Transverse colon (tissue), 4 donors: Measurements from ENCODE around the gene AK2. TPM values are rescaled to one million over a fixed set of nuclear protein-coding genes. Genes with fewer than 3 reads are reported as not detected.
"Not testable (repeated sequence)": the region's sequence is repeated elsewhere in the genome, so short reads cannot be mapped to it uniquely, and the experiment has no call there.

ENCODE experiments used
- DNase-seq: peaks from one replicate; pipeline ENCODE4 v3.0.0-alpha.2; 2019
- H3K27ac ChIP-seq, 4 donors: fragments of 200-600 bp; sonication (generic); 2 replicates each; pipeline ENCODE4 v1.5.1; 2016 to 2018; ENCODE audit warnings: inconsistent platforms in 4 of 4
- H3K27me3 ChIP-seq: fragments of 200-600 bp; sonication (generic); 2 replicates; pipeline ENCODE4 v1.5.1; 2017; ENCODE audit warnings: inconsistent platforms
- H3K36me3 ChIP-seq, 4 donors: fragments of 200-600 bp; sonication (generic); 2 replicates each; pipeline ENCODE4 v1.5.1; 2017 to 2019; ENCODE audit warnings: inconsistent platforms in 4 of 4
- H3K4me1 ChIP-seq, 4 donors: fragments of 200-600 bp; sonication (generic); 2 replicates each; pipeline ENCODE4 v1.5.1; 2017 to 2020; ENCODE audit warnings: inconsistent platforms in 4 of 4
- H3K4me3 ChIP-seq, 4 donors: fragments of 200-600 bp; sonication (generic); 1 replicate in 1 of 4; 2 replicates in 3 of 4; pipeline versions ENCODE4 v1.5.1 to v1.6.1; 2017 to 2019; ENCODE audit warnings: inconsistent platforms in 4 of 4
- H3K9me3 ChIP-seq, 2 donors: fragments of 200-600 bp; sonication (generic); 2 replicates each; pipeline ENCODE4 v1.5.1; 2017 to 2019; ENCODE audit warnings: inconsistent platforms in 2 of 2
- EP300 ChIP-seq: sonication (generic); formaldehyde crosslinking; IDR thresholded peaks from one replicate; pipeline ENCODE4 v1.6.1; 2017; ENCODE audit warnings: antibody characterized with exemption, low read depth
- POLR2A ChIP-seq: fragments of 450-650 bp; IDR thresholded peaks from one replicate; pipeline ENCODE4 v1.6.1; 2016; ENCODE audit warnings: antibody characterized with exemption, mild to moderate bottlenecking, moderate library complexity
- POLR2AphosphoS5 ChIP-seq, 3 donors: sonication (generic); formaldehyde crosslinking; IDR thresholded peaks; one replicate each; pipeline ENCODE4 v1.6.1; 2016; ENCODE audit warnings: antibody characterized with exemption in 3 of 3
- WGBS, 2 donors: methylation state at CpG; one replicate each; pipeline ENCODE4 v1.1.5; 2018; ENCODE audit warnings: low coverage in 1 of 2; 5-methylcytosine and 5-hydroxymethylcytosine counted together
- in situ Hi-C, 4 donors: fragments of 200-750 bp; cut with MboI; loops; one replicate each; pipeline versions ENCODE4 v1.15.0 to v1.15.1; 2017; ENCODE audit warnings: low sequenced_read_pairs in 3 of 4, low pct_ligation_motif_present in 1 of 4, low pct_unique_long_range_greater_than_20kb in 1 of 4
- intact Hi-C: fragments of 100-400 bp; cut with DNase I; formaldehyde crosslinking; loops from one replicate; pipeline ENCODE4 v1.15.1; 2023; ENCODE audit warnings: low total_unique reads
- total RNA-seq, 4 donors: library from RNA; depleted of rRNA; stranded (reverse); fragments of >200 nt; gene quantifications; one replicate each; pipeline ENCODE4 v1.1.0, GENCODE V29; 2016
- TF ChIP-seq, protein P1 (sequence below), 5 experiments: fragments of 200-600 bp in 3 of 5; fragments of 450-650 bp in 2 of 5; sonication (generic) in 3 of 5; IDR thresholded peaks; 1 replicate in 2 of 5; 2 replicates in 3 of 5; pipeline ENCODE4 v1.5.1; 2016 to 2017; ENCODE audit warnings: antibody characterized with exemption in 5 of 5, inconsistent platforms in 3 of 5, mild to moderate bottlenecking in 2 of 5, moderate library complexity in 1 of 5

AK2 gene
- total RNA-seq, 4 donors from 2014 or later, result 209 to 296 (median 211) TPM

DNA sequence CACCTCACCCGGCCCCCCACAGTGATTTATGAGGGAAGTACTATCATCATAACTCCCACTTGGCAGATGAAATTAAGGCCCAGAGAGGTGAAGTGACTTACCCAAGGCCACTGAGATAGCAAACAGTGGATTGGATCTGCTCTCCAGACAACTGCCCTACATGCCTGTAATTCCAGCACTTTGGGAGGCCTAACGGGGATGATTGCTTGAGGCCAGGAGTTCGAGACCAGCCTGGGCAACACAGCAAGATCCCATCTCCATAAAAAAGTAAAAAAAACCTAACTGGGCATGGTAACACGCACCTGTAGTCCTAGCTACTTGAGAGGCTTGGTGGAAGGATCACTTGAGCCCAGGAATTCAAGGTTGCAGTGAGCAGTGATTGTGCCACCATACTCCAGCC, 57.8 kb downstream of the AK2 start:
- in situ Hi-C loops, result no loop called here

DNA sequence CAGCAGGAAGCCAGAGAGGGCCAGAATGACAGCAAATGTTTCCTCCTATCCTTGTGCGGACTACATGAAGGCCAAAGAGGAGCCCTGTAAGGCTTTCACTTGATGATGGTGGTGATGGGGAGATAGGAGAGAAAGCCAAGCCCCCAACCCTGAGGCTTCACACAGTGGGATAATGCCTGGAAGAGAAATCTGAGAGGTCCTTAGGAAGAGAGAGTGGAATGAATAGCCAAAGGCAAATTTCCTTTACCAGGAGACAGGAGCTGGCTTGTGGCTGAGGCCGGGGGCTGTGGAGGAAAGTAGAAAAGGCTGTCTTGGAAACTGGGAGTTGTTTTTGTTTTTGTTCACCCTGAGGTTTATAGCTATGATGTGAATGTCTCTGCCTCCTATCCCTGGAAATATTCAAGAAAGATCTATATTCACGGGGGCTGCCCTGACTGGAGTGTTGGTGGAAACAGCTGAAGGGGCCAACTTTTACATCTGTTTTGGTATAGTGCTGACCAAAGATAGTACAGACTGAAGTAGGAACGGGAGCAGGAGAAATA, 59.1 kb downstream of the AK2 start:
- no peaks in the 10 kb centered on the region for H3K9me3 ChIP-seq
- in situ Hi-C loops (no loop called here), intact Hi-C loops (no loop called here)
- TF ChIP-seq EP300, result no peak
- TF ChIP-seq POLR2A, result no peak
- TF ChIP-seq POLR2AphosphoS5 (IDR thresholded peaks at IDR 0.05), result no peak
- TF ChIP-seq, protein P1, sequence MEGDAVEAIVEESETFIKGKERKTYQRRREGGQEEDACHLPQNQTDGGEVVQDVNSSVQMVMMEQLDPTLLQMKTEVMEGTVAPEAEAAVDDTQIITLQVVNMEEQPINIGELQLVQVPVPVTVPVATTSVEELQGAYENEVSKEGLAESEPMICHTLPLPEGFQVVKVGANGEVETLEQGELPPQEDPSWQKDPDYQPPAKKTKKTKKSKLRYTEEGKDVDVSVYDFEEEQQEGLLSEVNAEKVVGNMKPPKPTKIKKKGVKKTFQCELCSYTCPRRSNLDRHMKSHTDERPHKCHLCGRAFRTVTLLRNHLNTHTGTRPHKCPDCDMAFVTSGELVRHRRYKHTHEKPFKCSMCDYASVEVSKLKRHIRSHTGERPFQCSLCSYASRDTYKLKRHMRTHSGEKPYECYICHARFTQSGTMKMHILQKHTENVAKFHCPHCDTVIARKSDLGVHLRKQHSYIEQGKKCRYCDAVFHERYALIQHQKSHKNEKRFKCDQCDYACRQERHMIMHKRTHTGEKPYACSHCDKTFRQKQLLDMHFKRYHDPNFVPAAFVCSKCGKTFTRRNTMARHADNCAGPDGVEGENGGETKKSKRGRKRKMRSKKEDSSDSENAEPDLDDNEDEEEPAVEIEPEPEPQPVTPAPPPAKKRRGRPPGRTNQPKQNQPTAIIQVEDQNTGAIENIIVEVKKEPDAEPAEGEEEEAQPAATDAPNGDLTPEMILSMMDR (IDR thresholded peaks at IDR 0.05), result no peak
- H3K4me1 ChIP-seq, result peaks cover 8 to 31% (median 16%) of the 10 kb centered on the region in 4 donors
- no peak overlapping the region for H3K27ac ChIP-seq
- peaks cover 6% of the 10 kb centered on the region for H3K27me3 ChIP-seq
- H3K4me3 ChIP-seq, result no peak overlapping the region
- no peaks in the 10 kb centered on the region for H3K36me3 ChIP-seq
- 73 to 83% methylated on average over 3 to 4 of the region's 4 CpGs for WGBS, 2 donors
- DNase-seq, result no peak

More for the DNA sequence above, 57.8 kb downstream of the AK2 start:
- no peak for TF ChIP-seq POLR2AphosphoS5 (IDR thresholded peaks at IDR 0.05)
- TF ChIP-seq, protein P1 (IDR thresholded peaks at IDR 0.05), result no peak
- no peak for TF ChIP-seq EP300
- no peak for TF ChIP-seq POLR2A
- Histone ChIP-seq H3K4me1 (peaks cover 8 to 25% (median 13%) of the 10 kb centered on the region in 4 donors), H3K9me3 (no peaks in the 10 kb centered on the region), H3K27me3 (no peaks in the 10 kb centered on the region), H3K27ac (no peak overlapping the region), H3K4me3 (no peak overlapping the region), H3K36me3 (no peaks in the 10 kb centered on the region)
- 90 to 94% methylated on average over 2 to 4 of the region's 4 CpGs for WGBS, 2 donors
- intact Hi-C loops, result no loop called here
- no peak for DNase-seq

DNA sequence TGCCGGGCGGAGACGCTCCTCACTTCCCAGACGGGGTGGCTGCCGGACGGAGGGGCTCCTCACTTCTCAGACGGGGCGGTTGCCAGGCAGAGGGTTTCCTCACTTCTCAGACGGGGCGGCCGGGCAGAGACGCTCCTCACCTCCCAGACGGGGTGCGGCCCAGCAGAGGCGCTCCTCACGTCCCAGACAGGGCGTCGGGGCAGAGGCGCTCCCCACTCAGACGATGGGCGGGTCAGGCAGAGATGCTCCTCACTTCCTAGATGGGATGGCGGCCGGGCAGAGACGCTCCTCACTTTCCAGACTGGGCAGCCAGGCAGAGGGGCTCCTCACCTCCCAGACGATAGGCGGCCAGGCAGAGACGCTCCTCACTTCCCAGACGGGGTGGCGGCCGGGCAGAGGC, 61.6 kb downstream of the AK2 start:
- H3K9me3 ChIP-seq, H3K27ac ChIP-seq, H3K36me3 ChIP-seq, DNase-seq, intact Hi-C loops, H3K4me1 ChIP-seq, H3K4me3 ChIP-seq, in situ Hi-C loops: not testable (repeated sequence)
- H3K27me3 ChIP-seq, result peaks cover 13% of the 10 kb centered on the region
- 92% methylated on average over 22 of the region's 30 CpGs; no CpG with 5 or more reads in 1 of the 2 donors for WGBS, 2 donors

DNA sequence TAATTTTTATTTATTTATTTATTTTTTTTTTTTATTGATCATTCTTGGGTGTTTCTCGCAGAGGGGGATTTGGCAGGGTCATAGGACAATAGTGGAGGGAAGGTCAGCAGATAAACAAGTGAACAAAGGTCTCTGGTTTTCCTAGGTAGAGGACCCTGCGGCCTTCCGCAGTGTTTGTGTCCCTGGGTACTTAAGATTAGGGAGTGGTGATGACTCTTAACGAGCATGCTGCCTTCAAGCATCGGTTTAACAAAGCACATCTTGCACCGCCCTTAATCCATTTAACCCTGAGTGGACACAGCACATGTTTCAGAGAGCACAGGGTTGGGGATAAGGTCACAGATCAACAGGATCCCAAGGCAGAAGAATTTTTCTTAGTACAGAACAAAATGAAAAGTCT, 63.2 kb downstream of the AK2 start:
- H3K27ac ChIP-seq, H3K9me3 ChIP-seq, intact Hi-C loops, DNase-seq, in situ Hi-C loops, H3K4me1 ChIP-seq, H3K36me3 ChIP-seq: not testable (repeated sequence)
- peaks cover 13% of the 10 kb centered on the region for H3K27me3 ChIP-seq
- 6% methylated on average over 3 of the region's 6 CpGs; no CpG with 5 or more reads in 1 of the 2 donors for WGBS, 2 donors
- peak overlapping the region in 1 of 4 donors; percentile 48 for H3K4me3 ChIP-seq

DNA sequence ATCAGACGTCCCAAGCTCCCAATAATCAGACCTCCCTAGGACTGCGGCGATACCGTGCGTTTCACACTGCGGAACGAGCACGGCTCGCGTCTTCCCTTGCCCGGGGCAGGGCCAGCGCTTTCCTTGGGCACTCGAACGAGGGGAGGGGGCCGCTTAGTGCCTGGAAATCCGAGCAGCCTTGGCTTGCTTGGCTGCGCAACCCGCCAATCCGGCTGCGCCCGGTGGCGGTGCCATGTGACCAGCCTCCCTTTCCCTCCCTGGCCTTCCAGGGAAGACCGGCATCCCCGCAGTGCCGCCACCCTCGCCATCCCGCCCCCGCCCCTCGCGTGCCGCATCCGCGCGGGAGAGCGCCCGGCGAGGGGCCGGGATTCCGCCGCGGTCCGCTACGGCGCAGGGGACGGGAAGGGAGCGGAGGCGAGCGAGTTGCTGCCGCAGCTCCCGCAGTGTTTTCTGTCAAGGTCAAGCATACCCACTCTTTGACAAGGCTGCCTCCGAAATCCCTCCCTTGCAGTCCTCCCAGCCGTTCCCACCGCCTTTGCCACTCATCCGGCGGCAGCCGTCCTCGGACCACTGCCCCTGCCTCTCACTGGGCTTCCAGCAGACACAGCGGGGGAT, 63.8 kb downstream of the AK2 start:
- DNase-seq, result peak; percentile 43
- peak overlapping the region in 2 of 4 donors; percentile 7 to 36 for H3K27ac ChIP-seq
- H3K27me3 ChIP-seq, result peaks cover 13% of the 10 kb centered on the region
- no peak for TF ChIP-seq POLR2AphosphoS5 (IDR thresholded peaks at IDR 0.05)
- no peak for TF ChIP-seq POLR2A
- TF ChIP-seq, protein P1 (IDR thresholded peaks at IDR 0.05), result no peak
- TF ChIP-seq EP300, result no peak
- intact Hi-C loops (no loop called here), in situ Hi-C loops (no loop called here)
- peaks cover 0 to 9% (median 4%) of the 10 kb centered on the region in 4 donors for H3K4me1 ChIP-seq
- H3K36me3 ChIP-seq, result no peaks in the 10 kb centered on the region
- WGBS, 2 donors, result 4 to 11% methylated on average over 5 to 55 of the region's 58 CpGs
- no peaks in the 10 kb centered on the region for H3K9me3 ChIP-seq
- peak overlapping the region; percentile 16 to 48 (median 44) for H3K4me3 ChIP-seq
